H1 (cell line): ENCODE measurements around the gene SMARCA2. TPM values are rescaled to one million over a fixed set of nuclear protein-coding genes. Genes with fewer than 3 reads are reported as not detected.
A peak's percentile ranks its signal among the peaks of the same experiment; 100 is the strongest.

ENCODE experiments used
- CTCF ChIA-PET: fragments of 300-600 bp; sonication (Branson Sonifier 250); formaldehyde crosslinking; loops from one replicate; lab custom pipeline; 2021; ENCODE audit not compliant: partially characterized antibody; lab: Charles Lee
- POLR2A ChIA-PET: fragments of 300-600 bp; sonication (Branson Sonifier 250); formaldehyde crosslinking; loops from one replicate; lab custom pipeline; 2021; ENCODE audit warnings: inconsistent platforms; ENCODE audit not compliant: partially characterized antibody; lab: Charles Lee
- DNase-seq, 2 experiments: peaks; one replicate each; pipeline versions ENCODE4 v3.0.0 to v3.0.0-alpha.2; 2010 to 2022; ENCODE audit warnings: low spot score in 2 of 2, low read depth in 1 of 2, mixed read lengths in 1 of 2
- FAIRE-seq: peaks from 2 replicates; lab custom pipeline; 2011; peaks lifted over from hg19 to GRCh38; lab: Jason Lieb, UNC
- H2AFZ ChIP-seq: 2 replicates; pipeline ENCODE4 v1.8.1; 2012; ENCODE audit warnings: low read length, inconsistent platforms
- H2AK5ac ChIP-seq: 2 replicates; pipeline ENCODE4 v1.6.1; 2013; ENCODE audit warnings: low read depth, low read length
- H2BK120ac ChIP-seq: replicated peaks from 2 replicates; pipeline ENCODE3; 2013; ENCODE audit warnings: low read depth, low read length, inconsistent platforms
- H2BK12ac ChIP-seq: 2 replicates; pipeline ENCODE4 v1.6.1; 2013; ENCODE audit warnings: low read depth, low read length
- H2BK15ac ChIP-seq: 2 replicates; pipeline ENCODE4 v1.6.1; 2013; ENCODE audit warnings: low read length
- H2BK20ac ChIP-seq: 2 replicates; pipeline ENCODE4 v1.6.1; 2013; ENCODE audit warnings: low read length
- H2BK5ac ChIP-seq: 2 replicates; pipeline ENCODE4 v1.6.1; 2013; ENCODE audit warnings: low read depth, low read length
- H3K14ac ChIP-seq: 2 replicates; pipeline ENCODE4 v1.6.1; 2013; ENCODE audit warnings: inconsistent platforms; ENCODE audit not compliant: insufficient read length
- H3K18ac ChIP-seq: 2 replicates; pipeline ENCODE4 v1.6.1; 2013; ENCODE audit warnings: low read length; ENCODE audit errors: extremely low read depth
- H3K23ac ChIP-seq: 2 replicates; pipeline ENCODE4 v1.6.1; 2013; ENCODE audit warnings: inconsistent platforms; ENCODE audit not compliant: insufficient read length
- H3K23me2 ChIP-seq: 2 replicates; pipeline ENCODE4 v1.6.1; 2013; ENCODE audit warnings: low read depth, low read length
- H3K27ac ChIP-seq: 2 replicates; pipeline ENCODE4 v1.6.1; 2011; ENCODE audit warnings: low read depth, low read length, inconsistent platforms
- H3K27me3 ChIP-seq, 4 experiments: replicated peaks in 1 of 4; 1 replicate in 1 of 4; 2 replicates in 3 of 4; pipeline versions ENCODE4 v1.6.1 to v1.8.1; 2011 to 2013; ENCODE audit warnings: low read length in 3 of 4, mild to moderate bottlenecking in 3 of 4, inconsistent platforms in 2 of 4, mixed read lengths in 2 of 4, moderate library complexity in 1 of 4; ENCODE audit not compliant: control insufficient read depth in 3 of 4, insufficient read depth in 3 of 4; ENCODE audit errors: extremely low read depth in 1 of 4
- H3K36me3 ChIP-seq, 4 experiments: 2 replicates each; pipeline versions ENCODE4 v1.6.1 to v1.8.1; 2011 to 2013; ENCODE audit warnings: mild to moderate bottlenecking in 4 of 4, low read length in 3 of 4, moderate library complexity in 2 of 4, control low read depth in 1 of 4, inconsistent platforms in 1 of 4; ENCODE audit not compliant: insufficient read depth in 4 of 4, control insufficient read depth in 2 of 4
- H3K4ac ChIP-seq: replicated peaks from 2 replicates; pipeline ENCODE3; 2013; ENCODE audit warnings: low read length, low read depth, mixed read lengths, inconsistent platforms; ENCODE audit not compliant: insufficient read length
- H3K4me1 ChIP-seq, 4 experiments: replicated peaks in 1 of 4; 1 replicate in 1 of 4; 2 replicates in 3 of 4; pipeline versions ENCODE4 v1.6.1 to v1.8.1; 2011 to 2013; ENCODE audit warnings: low read length in 3 of 4, inconsistent platforms in 2 of 4, mixed read lengths in 1 of 4; ENCODE audit not compliant: insufficient read depth in 4 of 4, control insufficient read depth in 3 of 4
- H3K4me2 ChIP-seq, 2 experiments: 2 replicates each; pipeline versions ENCODE4 v1.6.1 to v1.8.1; 2011 to 2013; ENCODE audit warnings: low read depth in 2 of 2, low read length in 2 of 2, control low read depth in 1 of 2, inconsistent platforms in 1 of 2, mild to moderate bottlenecking in 1 of 2; ENCODE audit not compliant: insufficient read depth in 1 of 2
- H3K4me3 ChIP-seq, 4 experiments: fragments of 200-600, 300-600 bp in 1 of 4; sonication (generic), shearing (Covaris generic), sonication (Bioruptor Twin) in 1 of 4; 2 replicates each; pipeline versions ENCODE4 v1.5.1 to v1.8.1; 2011 to 2016; ENCODE audit warnings: low read length in 4 of 4, low read depth in 3 of 4, control low read depth in 2 of 4, inconsistent platforms in 2 of 4, mild to moderate bottlenecking in 2 of 4, mixed read lengths in 1 of 4, moderate library complexity in 1 of 4; ENCODE audit not compliant: insufficient read depth in 2 of 4; ENCODE audit errors: extremely low read depth in 1 of 4
- H3K56ac ChIP-seq: replicated peaks from 2 replicates; pipeline ENCODE3; 2013; ENCODE audit warnings: low read depth, mild to moderate bottlenecking, mixed read lengths, low read length, inconsistent platforms; ENCODE audit not compliant: insufficient read length
- H3K79me1 ChIP-seq: 2 replicates; pipeline ENCODE4 v1.6.1; 2013; ENCODE audit warnings: low read depth, low read length, control low read depth
- H3K79me2 ChIP-seq, 2 experiments: 2 replicates each; pipeline versions ENCODE4 v1.6.1 to v1.8.1; 2012 to 2013; ENCODE audit warnings: low read length in 2 of 2, mild to moderate bottlenecking in 2 of 2, inconsistent platforms in 1 of 2; ENCODE audit not compliant: insufficient read depth in 2 of 2, control insufficient read depth in 1 of 2
- H3K9ac ChIP-seq, 4 experiments: replicated peaks in 1 of 4; 1 replicate in 1 of 4; 2 replicates in 3 of 4; pipeline versions ENCODE4 v1.6.1 to v1.8.1; 2011 to 2013; ENCODE audit warnings: low read depth in 3 of 4, low read length in 3 of 4, control low read depth in 2 of 4, mild to moderate bottlenecking in 2 of 4, moderate library complexity in 2 of 4, inconsistent platforms in 1 of 4; ENCODE audit errors: extremely low read depth in 1 of 4
- H3K9me3 ChIP-seq, 2 experiments: 2 replicates each; pipeline versions ENCODE4 v1.6.1 to v1.8.1; 2012 to 2013; ENCODE audit warnings: mild to moderate bottlenecking in 2 of 2, moderate library complexity in 2 of 2, control low read depth in 1 of 2, inconsistent platforms in 1 of 2, low read depth in 1 of 2, low read length in 1 of 2, mixed read lengths in 1 of 2; ENCODE audit not compliant: insufficient read depth in 2 of 2
- H4K20me1 ChIP-seq, 2 experiments: replicated peaks in 1 of 2; 2 replicates each; pipeline versions ENCODE3 to v1.8.1; 2011 to 2013; ENCODE audit warnings: inconsistent platforms in 2 of 2, low read length in 2 of 2, mild to moderate bottlenecking in 1 of 2; ENCODE audit not compliant: insufficient read depth in 2 of 2, control insufficient read depth in 1 of 2
- H4K5ac ChIP-seq: 2 replicates; pipeline ENCODE4 v1.6.1; 2013; ENCODE audit warnings: low read length, low read depth, mixed read lengths, inconsistent platforms; ENCODE audit not compliant: insufficient read length
- H4K8ac ChIP-seq: 2 replicates; pipeline ENCODE4 v1.8.0; 2013; ENCODE audit warnings: mild to moderate bottlenecking, moderate library complexity, low read length, inconsistent platforms; ENCODE audit not compliant: insufficient read depth; ENCODE audit errors: extremely low read depth
- H4K91ac ChIP-seq: replicated peaks from 2 replicates; pipeline ENCODE3; 2013; ENCODE audit warnings: low read length, mixed read lengths, inconsistent platforms; ENCODE audit not compliant: insufficient read length
- BCL11A ChIP-seq, 2 experiments: IDR thresholded peaks; one replicate each; pipeline ENCODE4 v1.6.1; 2011; ENCODE audit warnings: low read depth in 2 of 2, low read length in 2 of 2, mild to moderate bottlenecking in 2 of 2
- GTF2F1 ChIP-seq: IDR thresholded peaks from 2 replicates; pipeline ENCODE4 v1.6.1; 2012; ENCODE audit warnings: low read depth, low read length, improper control_type of control experiment, borderline replicate concordance
- SIRT6 ChIP-seq: IDR thresholded peaks from one replicate; pipeline ENCODE4 v1.7.1; 2012; ENCODE audit warnings: low read length, inconsistent platforms
- SUZ12 ChIP-seq: fragments of 200-600 bp; sonication (generic); IDR thresholded peaks from 2 replicates; pipeline ENCODE4 v1.6.1; 2012; ENCODE audit warnings: mild to moderate bottlenecking, inconsistent platforms, low read length, moderate library complexity, mixed read lengths
- whole genome bisulfite sequencing, 2 experiments: shearing (Covaris generic) in 1 of 2; methylation state at CpG; one replicate each; pipeline versions ENCODE4 v1.1.6 to v1.1.7; 2013 to 2015; ENCODE audit warnings: low lambda C conversion rate in 2 of 2, mixed read lengths in 2 of 2, inconsistent platforms in 1 of 2, low coverage in 1 of 2, missing lambda C conversion rate in 1 of 2; ENCODE audit not compliant: insufficient replicate concordance in 2 of 2, insufficient coverage in 1 of 2, insufficient read length in 1 of 2; ENCODE audit errors: extremely low coverage in 1 of 2, missing lambda C conversion rate in 1 of 2; 5-methylcytosine and 5-hydroxymethylcytosine counted together
- polyA plus RNA-seq, 7 experiments: library from polyadenylated mRNA; depleted of rRNA in 3 of 7; stranded (reverse) in 5 of 7; unstranded in 2 of 7; fragments of >200 nt in 5 of 7; fragments of 200-250 nt in 2 of 7; gene quantifications; 1 replicate in 5 of 7; 2 replicates in 1 of 7; 4 replicates in 1 of 7; pipeline versions ENCODE4 v1.2.1 to v1.2.3, GENCODE V29; 2011 to 2013; ENCODE audit warnings: missing spikeins in 2 of 7, mixed read lengths in 2 of 7
- total RNA-seq: library from RNA; stranded (reverse); fragmentation: NEBNext Ultra II Directional; extraction: Animal tissue kit (Norgen Biotek cat#: 25700); gene quantifications from 2 replicates; pipeline ENCODE4 v1.2.1, GENCODE V29; 2021

SMARCA2 gene
- total and polyA plus RNA-seq, 2 of the 8 experiments (the other 6 are each of a cell fraction or from before 2014, with no cell fraction given): 6.3 to 21.7 TPM

DNA sequence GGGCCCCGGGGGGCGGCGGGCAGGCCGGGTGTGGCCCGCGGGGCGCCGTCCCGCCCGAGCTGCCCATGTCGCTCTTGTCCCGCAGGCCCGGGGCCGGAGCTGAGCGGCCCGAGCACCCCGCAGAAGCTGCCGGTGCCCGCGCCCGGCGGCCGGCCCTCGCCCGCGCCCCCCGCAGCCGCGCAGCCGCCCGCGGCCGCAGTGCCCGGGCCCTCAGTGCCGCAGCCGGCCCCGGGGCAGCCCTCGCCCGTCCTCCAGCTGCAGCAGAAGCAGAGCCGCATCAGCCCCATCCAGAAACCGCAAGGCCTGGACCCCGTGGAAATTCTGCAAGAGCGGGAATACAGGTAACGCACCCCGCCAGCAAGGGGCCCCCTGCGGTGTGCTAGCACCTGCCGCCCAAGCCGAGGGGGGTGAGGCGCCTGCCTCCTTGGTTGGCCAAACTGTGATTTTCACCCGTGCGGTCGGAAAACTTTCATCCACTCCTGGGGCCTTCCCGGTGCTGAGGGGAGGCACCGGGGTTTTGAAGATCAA lies 32.1 kb downstream of the SMARCA2 start:
- H3K27ac ChIP-seq: no peak overlapping the region
- no peaks in the 10 kb centered on the region; the same call in 1 of the 2 replicates for H3K23me2 ChIP-seq
- POLR2A ChIA-PET: no interaction called here
- H3K4ac ChIP-seq: no peak overlapping the region
- H2AFZ ChIP-seq: no peak overlapping the region
- peak overlapping the region; percentile 60 to 65 for H3K4me2 ChIP-seq
- H4K8ac ChIP-seq: no peak overlapping the region
- H2AK5ac ChIP-seq: no peak overlapping the region
- peaks cover 0 to 4% (median 0%) of the 10 kb centered on the region in 4 experiments; a peak in 1 of 7 replicates for H3K4me1 ChIP-seq
- H3K56ac ChIP-seq: no peak overlapping the region
- WGBS, 2 experiments: 39% methylated on average over 30 of the region's 54 CpGs; no CpG with 5 or more reads in 1 of the 2 experiments
- H3K4me3 ChIP-seq: peak overlapping the region; percentile 22 to 51 (median 27); a peak in 5 of 8 replicates
- no peak overlapping the region for H2BK15ac ChIP-seq
- H3K36me3 ChIP-seq: no peaks in the 10 kb centered on the region
- H3K14ac ChIP-seq: no peak overlapping the region
- no peak overlapping the region for H3K18ac ChIP-seq
- no peak overlapping the region for H2BK20ac ChIP-seq
- no peak overlapping the region for H2BK5ac ChIP-seq
- H3K9ac ChIP-seq: no peak overlapping the region
- no peak overlapping the region for H2BK120ac ChIP-seq
- CTCF ChIA-PET: interaction anchor here (1.3 kb wide), 1 partner anchor 19 kb away, joined by 3 read pairs; no protein-coding TSS in a partner anchor
- peak in 1 of 2 experiments; percentile 60 for DNase-seq
- H3K27me3 ChIP-seq: peaks cover 0 to 15% (median 8%) of the 10 kb centered on the region in 4 experiments; a peak in 6 of 7 replicates
- H4K91ac ChIP-seq: no peak overlapping the region
- no peak for FAIRE-seq
- H3K79me1 ChIP-seq: no peaks in the 10 kb centered on the region
- no peak overlapping the region for H2BK12ac ChIP-seq
- no peaks in the 10 kb centered on the region for H4K20me1 ChIP-seq
- H4K5ac ChIP-seq: no peak overlapping the region
- no peaks in the 10 kb centered on the region for H3K79me2 ChIP-seq
- H3K9me3 ChIP-seq: no peaks in the 10 kb centered on the region
- no peak overlapping the region for H3K23ac ChIP-seq
- no peak for TF ChIP-seq GTF2F1
- TF ChIP-seq SUZ12: 0 out of 2 replicates have a peak, but pooled peaks have one; percentile 31
- TF ChIP-seq BCL11A (IDR thresholded peaks at IDR 0.05; ENCODE audit: low read depth in 2 of 2, low read length in 2 of 2): no peak
- TF ChIP-seq SIRT6: no peak
